ENCODE measurements around the gene SSBP3.
A peak's percentile ranks its signal among the peaks of the same experiment; 100 is the strongest.

SSBP3 gene

GRCh38 chr1:54284781-54285529 is 121.2 kb downstream of the SSBP3 start:
- DNase-seq (ENCODE audit: low read depth in 2 of 2): peak in 1 of 2 donors; percentile 21

GRCh38 chr1:54283635-54284385 is 122.4 kb downstream of the SSBP3 start:
- no peak for DNase-seq (ENCODE audit: low read depth in 2 of 2)

- no peak for DNase-seq (ENCODE audit: low read depth in 2 of 2)
Observed at GRCh38 chr1:54282101-54282847, 123.9 kb downstream of the SSBP3 start.

- DNase-seq (ENCODE audit: low read depth in 2 of 2): no peak
Observed at GRCh38 chr1:54280651-54281050, 125.5 kb downstream of the SSBP3 start.

GRCh38 chr1:54279457-54279856 is 126.7 kb downstream of the SSBP3 start:
- no peak for DNase-seq (ENCODE audit: low read depth in 2 of 2)

- DNase-seq (ENCODE audit: low read depth in 2 of 2): no peak
Observed at GRCh38 chr1:54278941-54279422, 127.2 kb downstream of the SSBP3 start.

GRCh38 chr1:54277451-54278341 is 128.5 kb downstream of the SSBP3 start:
- DNase-seq (ENCODE audit: low read depth in 2 of 2): no peak

GRCh38 chr1:54276617-54277450 is 129.4 kb downstream of the SSBP3 start:
- no peak for DNase-seq (ENCODE audit: low read depth in 2 of 2)

- no peak for DNase-seq (ENCODE audit: low read depth in 2 of 2)
Observed at GRCh38 chr1:54275349-54275748, 130.8 kb downstream of the SSBP3 start.

- no peak for DNase-seq (ENCODE audit: low read depth in 2 of 2)
Observed at GRCh38 chr1:54274881-54275280, 131.3 kb downstream of the SSBP3 start.

GRCh38 chr1:54274448-54274847 is 131.7 kb downstream of the SSBP3 start:
- no peak for DNase-seq (ENCODE audit: low read depth in 2 of 2)

GRCh38 chr1:54273795-54274163 is 132.4 kb downstream of the SSBP3 start:
- no peak for DNase-seq (ENCODE audit: low read depth in 2 of 2)

GRCh38 chr1:54273092-54273794 is 133.0 kb downstream of the SSBP3 start:
- DNase-seq (ENCODE audit: low read depth in 2 of 2): no peak

- DNase-seq (ENCODE audit: low read depth in 2 of 2): no peak
Observed at GRCh38 chr1:54272772-54273091, 133.5 kb downstream of the SSBP3 start.

GRCh38 chr1:54272134-54272533 is 134.1 kb downstream of the SSBP3 start:
- DNase-seq (ENCODE audit: low read depth in 2 of 2): no peak

- no peak for DNase-seq (ENCODE audit: low read depth in 2 of 2)
Observed at GRCh38 chr1:54271341-54271740, 134.9 kb downstream of the SSBP3 start.

GRCh38 chr1:54270543-54270942 is 135.7 kb downstream of the SSBP3 start:
- no peak for DNase-seq (ENCODE audit: low read depth in 2 of 2)

- no peak for DNase-seq (ENCODE audit: low read depth in 2 of 2)
Observed at GRCh38 chr1:54268762-54269297, 137.4 kb downstream of the SSBP3 start.
